IPS-15b (cell line): ENCODE results near the gene SLC38A7.
"Not testable (repeated sequence)": the region's sequence is repeated elsewhere in the genome, so short reads cannot be mapped to it uniquely, and the experiment has no call there.

Experiments
- H3K27me3 ChIP-seq: one replicate; pipeline ENCODE4 v1.6.1; 2013; ENCODE audit warnings: low read length; ENCODE audit not compliant: control insufficient read depth, insufficient read depth
- H3K36me3 ChIP-seq: one replicate; pipeline ENCODE4 v1.6.1; 2013; ENCODE audit warnings: low read length; ENCODE audit not compliant: control insufficient read depth, insufficient read depth
- H3K4me1 ChIP-seq: one replicate; pipeline ENCODE4 v1.6.1; 2013; ENCODE audit warnings: mild to moderate bottlenecking, low read length; ENCODE audit not compliant: control insufficient read depth, insufficient read depth
- H3K4me3 ChIP-seq: one replicate; pipeline ENCODE4 v1.5.1; 2013; ENCODE audit warnings: low read depth, low read length
- H3K9ac ChIP-seq: one replicate; pipeline ENCODE4 v1.6.1; 2013; ENCODE audit warnings: low read depth, mild to moderate bottlenecking, low read length
- H3K9me3 ChIP-seq: one replicate; pipeline ENCODE4 v1.6.1; 2013; ENCODE audit warnings: mild to moderate bottlenecking, low read length; ENCODE audit not compliant: control insufficient read depth, insufficient read depth

Gene SLC38A7

DNA sequence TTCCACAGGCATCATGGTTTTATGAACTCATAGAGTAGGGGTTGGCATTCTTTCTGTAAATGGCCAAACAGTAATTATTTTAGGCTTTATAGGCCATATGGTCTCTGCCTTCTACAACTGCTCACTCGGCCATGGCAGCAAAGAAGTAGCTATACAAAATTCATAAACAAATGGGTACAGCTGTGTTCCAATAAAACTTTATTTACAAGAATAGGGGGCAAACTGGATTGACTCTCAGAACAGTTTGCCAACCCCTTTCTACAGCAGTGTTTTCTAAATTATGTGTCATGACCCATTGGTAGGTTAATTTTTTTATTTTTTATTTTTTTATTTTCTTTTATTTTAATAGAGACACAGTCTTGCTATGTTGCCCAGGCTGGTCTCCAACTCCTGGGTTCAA, 29.2 kb upstream of the SLC38A7 start:
- no peak overlapping the region for H3K9ac ChIP-seq
- no peaks in the 10 kb centered on the region for H3K9me3 ChIP-seq
- no peaks in the 10 kb centered on the region for H3K4me1 ChIP-seq
- H3K36me3 ChIP-seq, result peaks cover 29% of the 10 kb centered on the region
- H3K27me3 ChIP-seq, result no peaks in the 10 kb centered on the region
- H3K4me3 ChIP-seq, result no peak overlapping the region

DNA sequence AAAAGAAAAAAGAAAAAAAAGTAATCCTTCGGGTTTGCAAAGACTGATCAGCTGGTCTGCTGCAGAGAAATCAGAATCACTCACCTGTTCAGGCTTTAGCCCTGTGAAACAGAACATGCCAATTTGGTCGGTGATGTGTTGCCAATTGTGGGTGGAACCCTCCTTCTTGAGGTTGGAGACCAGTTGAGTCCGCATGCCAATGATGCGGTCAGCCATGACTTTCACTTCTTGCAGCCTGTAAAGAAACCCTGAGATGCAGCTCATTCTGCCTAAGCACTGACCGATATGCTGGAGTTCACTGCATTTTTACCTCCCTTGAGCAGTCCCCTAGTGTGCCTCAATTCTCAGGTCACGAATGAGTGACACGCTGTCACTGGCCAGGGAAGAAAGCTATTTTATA, 24.8 kb upstream of the SLC38A7 start:
- Histone ChIP-seq H3K9me3 (no peaks in the 10 kb centered on the region), H3K4me3 (no peak overlapping the region), H3K27me3 (no peaks in the 10 kb centered on the region), H3K9ac (no peak overlapping the region), H3K4me1 (no peaks in the 10 kb centered on the region), H3K36me3 (peaks cover 17% of the 10 kb centered on the region)

DNA sequence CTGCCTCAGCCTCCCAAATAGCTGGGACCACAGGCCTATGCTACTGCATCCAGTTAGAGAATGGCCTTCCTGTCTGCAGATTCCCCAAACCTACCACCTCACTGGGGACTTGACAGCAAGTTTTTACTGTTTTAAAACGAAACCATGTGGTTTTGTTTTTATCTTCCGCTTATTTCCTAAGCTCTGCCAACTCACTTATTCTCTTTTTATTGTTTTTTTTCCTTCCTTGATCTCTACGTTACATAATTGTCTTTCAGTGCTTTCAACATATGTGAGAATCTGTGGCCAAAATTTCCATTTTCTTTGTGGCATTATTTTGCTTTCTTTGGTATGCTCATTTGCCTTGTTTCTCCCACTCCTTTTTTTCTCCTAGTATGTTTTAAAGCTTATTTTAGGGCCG, 14.6 kb upstream of the SLC38A7 start:
- H3K9ac ChIP-seq, result no peak overlapping the region
- no peaks in the 10 kb centered on the region for H3K9me3 ChIP-seq
- H3K4me1 ChIP-seq, result no peaks in the 10 kb centered on the region
- no peaks in the 10 kb centered on the region for H3K27me3 ChIP-seq
- no peaks in the 10 kb centered on the region for H3K36me3 ChIP-seq
- H3K4me3 ChIP-seq, result no peak overlapping the region

GRCh38 chr16:58695368-58695767, 10.8 kb upstream of the SLC38A7 start:
- Histone ChIP-seq H3K27me3 (no peaks in the 10 kb centered on the region), H3K4me3 (no peak overlapping the region), H3K9me3 (no peaks in the 10 kb centered on the region), H3K36me3 (no peaks in the 10 kb centered on the region), H3K4me1 (no peaks in the 10 kb centered on the region), H3K9ac (no peak overlapping the region)

GRCh38 chr16:58692450-58692849, 7.9 kb upstream of the SLC38A7 start:
- Histone ChIP-seq H3K9me3 (no peaks in the 10 kb centered on the region), H3K9ac (no peak overlapping the region), H3K4me3 (no peak overlapping the region), H3K4me1 (no peaks in the 10 kb centered on the region), H3K27me3 (no peaks in the 10 kb centered on the region), H3K36me3 (no peaks in the 10 kb centered on the region)

GRCh38 chr16:58686985-58687706, 2.6 kb upstream of the SLC38A7 start:
- not testable (repeated sequence) for H3K27me3 ChIP-seq, H3K4me1 ChIP-seq, H3K9ac ChIP-seq, H3K36me3 ChIP-seq, H3K4me3 ChIP-seq, H3K9me3 ChIP-seq

GRCh38 chr16:58685084-58685449, 497 bp upstream of the SLC38A7 start:
- H3K27me3 ChIP-seq, result no peaks in the 10 kb centered on the region
- H3K36me3 ChIP-seq, result no peaks in the 10 kb centered on the region
- peaks cover 3% of the 10 kb centered on the region for H3K4me1 ChIP-seq
- H3K4me3 ChIP-seq, result peak overlapping the region; percentile 90
- H3K9ac ChIP-seq, result no peak overlapping the region
- no peaks in the 10 kb centered on the region for H3K9me3 ChIP-seq

DNA sequence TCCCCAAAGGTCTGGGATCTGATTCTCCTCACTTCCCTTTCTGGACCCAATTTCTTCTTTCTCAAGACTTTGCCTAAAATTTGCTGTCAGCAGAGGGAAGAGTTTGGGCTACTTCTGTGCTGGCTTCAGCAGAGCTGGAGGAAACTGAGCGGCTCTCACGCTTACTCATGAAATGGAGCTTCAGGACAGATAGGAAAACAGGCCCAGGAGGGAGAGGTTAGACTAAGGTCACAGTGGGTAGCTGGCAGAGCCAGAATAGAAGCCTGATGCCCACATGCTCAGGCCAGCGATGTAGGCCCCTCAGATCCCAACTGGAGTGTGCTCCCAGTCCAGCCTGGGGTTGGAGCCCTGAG, 593 bp downstream of the SLC38A7 start:
- Histone ChIP-seq H3K4me3 (peak overlapping the region; percentile 90), H3K9ac (peak overlapping the region; percentile 76), H3K4me1 (peaks cover 3% of the 10 kb centered on the region), H3K36me3 (no peaks in the 10 kb centered on the region), H3K27me3 (no peaks in the 10 kb centered on the region), H3K9me3 (no peaks in the 10 kb centered on the region)

GRCh38 chr16:58679763-58680162, 4.8 kb downstream of the SLC38A7 start:
- Histone ChIP-seq H3K27me3 (no peaks in the 10 kb centered on the region), H3K36me3 (peaks cover 24% of the 10 kb centered on the region), H3K4me1 (peaks cover 3% of the 10 kb centered on the region), H3K9me3 (no peaks in the 10 kb centered on the region), H3K9ac (no peak overlapping the region), H3K4me3 (no peak overlapping the region)

DNA sequence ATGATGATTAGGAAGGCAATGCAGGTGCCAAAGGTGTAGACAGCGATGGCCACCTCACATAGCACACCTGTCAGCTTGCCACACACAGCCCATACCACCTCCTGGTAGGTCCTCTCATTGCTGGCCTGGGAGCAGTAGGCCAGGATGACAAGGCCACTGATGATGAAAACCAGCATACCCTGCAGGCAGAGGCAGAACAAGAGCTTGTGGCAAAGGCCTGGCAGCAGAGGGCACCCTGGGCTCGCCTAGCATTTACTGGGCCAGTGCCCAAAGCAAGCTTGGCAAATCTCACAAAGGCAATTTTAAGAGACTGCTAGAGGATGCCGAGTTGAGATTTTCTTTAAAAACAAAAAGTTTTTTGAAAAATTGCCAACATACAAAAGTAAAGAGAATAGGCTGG, 5.9 kb downstream of the SLC38A7 start:
- H3K4me3 ChIP-seq, result no peak overlapping the region
- H3K27me3 ChIP-seq, result no peaks in the 10 kb centered on the region
- peaks cover under 1% of the 10 kb centered on the region for H3K4me1 ChIP-seq
- no peak overlapping the region for H3K9ac ChIP-seq
- H3K36me3 ChIP-seq, result peaks cover 24% of the 10 kb centered on the region
- H3K9me3 ChIP-seq, result no peaks in the 10 kb centered on the region

- Histone ChIP-seq H3K9ac (no peak overlapping the region), H3K4me1 (no peaks in the 10 kb centered on the region), H3K36me3 (peaks cover 24% of the 10 kb centered on the region), H3K27me3 (no peaks in the 10 kb centered on the region), H3K4me3 (no peak overlapping the region), H3K9me3 (no peaks in the 10 kb centered on the region)
These were observed 6.3 kb downstream of the SLC38A7 start for GRCh38 chr16:58678269-58678668.

GRCh38 chr16:58670946-58671583, 13.5 kb downstream of the SLC38A7 start:
- no peaks in the 10 kb centered on the region for H3K9me3 ChIP-seq
- H3K27me3 ChIP-seq, result no peaks in the 10 kb centered on the region
- H3K4me3 ChIP-seq, result no peak overlapping the region
- peaks cover 17% of the 10 kb centered on the region for H3K36me3 ChIP-seq
- H3K4me1 ChIP-seq, result no peaks in the 10 kb centered on the region
- no peak overlapping the region for H3K9ac ChIP-seq
